ENCODE measurements around the gene KIF4B. TPM values are rescaled to one million over a fixed set of nuclear protein-coding genes. Genes with fewer than 3 reads are reported as not detected.

The KIF4B gene, protein sequence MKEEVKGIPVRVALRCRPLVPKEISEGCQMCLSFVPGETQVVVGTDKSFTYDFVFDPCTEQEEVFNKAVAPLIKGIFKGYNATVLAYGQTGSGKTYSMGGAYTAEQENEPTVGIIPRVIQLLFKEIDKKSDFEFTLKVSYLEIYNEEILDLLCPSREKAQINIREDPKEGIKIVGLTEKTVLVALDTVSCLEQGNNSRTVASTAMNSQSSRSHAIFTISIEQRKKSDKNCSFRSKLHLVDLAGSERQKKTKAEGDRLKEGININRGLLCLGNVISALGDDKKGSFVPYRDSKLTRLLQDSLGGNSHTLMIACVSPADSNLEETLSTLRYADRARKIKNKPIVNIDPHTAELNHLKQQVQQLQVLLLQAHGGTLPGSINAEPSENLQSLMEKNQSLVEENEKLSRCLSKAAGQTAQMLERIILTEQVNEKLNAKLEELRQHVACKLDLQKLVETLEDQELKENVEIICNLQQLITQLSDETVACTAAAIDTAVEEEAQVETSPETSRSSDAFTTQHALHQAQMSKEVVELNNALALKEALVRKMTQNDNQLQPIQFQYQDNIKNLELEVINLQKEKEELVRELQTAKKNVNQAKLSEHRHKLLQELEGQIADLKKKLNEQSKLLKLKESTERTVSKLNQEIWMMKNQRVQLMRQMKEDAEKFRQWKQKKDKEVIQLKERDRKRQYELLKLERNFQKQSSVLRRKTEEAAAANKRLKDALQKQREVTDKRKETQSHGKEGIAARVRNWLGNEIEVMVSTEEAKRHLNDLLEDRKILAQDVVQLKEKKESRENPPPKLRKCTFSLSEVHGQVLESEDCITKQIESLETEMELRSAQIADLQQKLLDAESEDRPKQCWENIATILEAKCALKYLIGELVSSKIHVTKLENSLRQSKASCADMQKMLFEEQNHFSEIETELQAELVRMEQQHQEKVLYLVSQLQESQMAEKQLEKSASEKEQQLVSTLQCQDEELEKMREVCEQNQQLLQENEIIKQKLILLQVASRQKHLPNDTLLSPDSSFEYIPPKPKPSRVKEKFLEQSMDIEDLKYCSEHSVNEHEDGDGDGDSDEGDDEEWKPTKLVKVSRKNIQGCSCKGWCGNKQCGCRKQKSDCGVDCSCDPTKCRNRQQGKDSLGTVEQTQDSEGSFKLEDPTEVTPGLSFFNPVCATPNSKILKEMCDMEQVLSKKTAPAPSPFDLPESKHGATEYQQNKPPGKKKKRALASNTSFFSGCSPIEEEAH
- under 0.01 TPM in 1 of 2 replicates, not detected in the other for total RNA-seq

DNA sequence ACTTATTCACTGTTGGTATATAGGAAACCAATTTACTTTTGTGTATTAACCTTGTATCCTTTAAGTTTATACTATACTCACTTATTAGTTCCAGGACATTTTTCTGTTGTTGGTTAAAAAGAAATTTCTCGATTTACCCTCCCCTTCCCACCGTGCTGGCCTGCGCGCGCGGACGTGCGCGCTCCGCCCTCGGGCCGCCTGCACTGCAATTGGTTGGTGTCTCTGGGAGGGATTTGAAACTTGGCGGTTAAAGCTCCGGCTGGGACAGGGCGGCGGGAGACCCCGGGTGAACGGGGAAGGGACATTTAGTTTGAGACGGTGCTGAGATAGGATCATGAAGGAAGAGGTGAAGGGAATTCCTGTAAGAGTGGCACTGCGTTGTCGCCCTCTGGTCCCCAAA is at the start of gene KIF4B:
Gene KIF4B, plus strand, starts transcription at position 230 of the 400 bp plus-strand sequence. Its CDS starts 105 bp downstream, at position 335.

Other genes with a start within 250 kb of the KIF4B start
- 0.34 and 1.6 TPM in 2 replicates for gene FAXDC2, start 163.2 kb upstream of the KIF4B start, total RNA-seq
- 52.3 and 57.6 TPM in 2 replicates for gene CNOT8, start 155.1 kb upstream of the KIF4B start, total RNA-seq
- gene GEMIN5, start 75.5 kb upstream of the KIF4B start, total RNA-seq: 21.5 and 31.2 TPM in 2 replicates
- gene MRPL22, start 72.7 kb upstream of the KIF4B start, total RNA-seq: 18.1 and 18.8 TPM in 2 replicates

All from nasal cavity respiratory epithelium epithelial cell of viscerocranial mucosa (primary cell).